Muscle layer of colon (tissue), 2 donors: ENCODE measurements around the gene NUDT3.

Experiments
- H3K27ac ChIP-seq: one replicate; pipeline ENCODE4 v1.7.0; 2013; ENCODE audit warnings: low read depth, mild to moderate bottlenecking, low read length, moderate library complexity
- H3K27me3 ChIP-seq, 2 donors: one replicate each; pipeline ENCODE4 v1.7.0; 2013; ENCODE audit warnings: low read length in 2 of 2, mild to moderate bottlenecking in 2 of 2; ENCODE audit not compliant: insufficient read depth in 2 of 2, control insufficient read depth in 1 of 2
- H3K36me3 ChIP-seq: one replicate; pipeline ENCODE4 v1.7.0; 2013; ENCODE audit warnings: mild to moderate bottlenecking, low read length; ENCODE audit not compliant: insufficient read depth
- H3K4me1 ChIP-seq: one replicate; pipeline ENCODE4 v1.7.0; 2013; ENCODE audit warnings: mild to moderate bottlenecking, low read length; ENCODE audit not compliant: insufficient read depth
- H3K4me3 ChIP-seq, 2 donors: one replicate each; pipeline ENCODE4 v1.7.0; 2013; ENCODE audit warnings: low read length in 2 of 2, low read depth in 1 of 2, mild to moderate bottlenecking in 1 of 2, moderate library complexity in 1 of 2
- H3K9ac ChIP-seq: one replicate; pipeline ENCODE4 v1.7.0; 2013; ENCODE audit warnings: low read length
- H3K9me3 ChIP-seq: one replicate; pipeline ENCODE4 v1.7.0; 2013; ENCODE audit warnings: mild to moderate bottlenecking, low read length
- donor health status: abdominal sarcoma.
- donor health status: Adenocarcinoma of cecum.

The NUDT3 gene

DNA sequence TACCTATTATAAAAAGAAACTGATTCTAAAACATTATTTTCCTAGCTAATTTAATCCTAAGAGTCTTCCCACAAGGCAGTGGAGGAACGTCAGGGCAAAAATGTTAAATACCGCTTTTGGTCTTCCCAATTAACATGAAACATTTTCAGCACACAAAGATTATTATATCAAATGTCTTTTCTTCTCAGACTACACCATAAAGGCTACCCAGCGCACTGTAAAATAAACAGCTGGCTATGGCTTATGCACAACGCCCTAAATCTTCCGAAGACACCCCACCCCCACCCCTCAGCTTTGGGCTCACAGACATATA, 1.0 kb downstream of the NUDT3 start:
- Histone ChIP-seq H3K4me1 (peaks cover 37% of the 10 kb centered on the region), H3K9me3 (no peaks in the 10 kb centered on the region)

DNA sequence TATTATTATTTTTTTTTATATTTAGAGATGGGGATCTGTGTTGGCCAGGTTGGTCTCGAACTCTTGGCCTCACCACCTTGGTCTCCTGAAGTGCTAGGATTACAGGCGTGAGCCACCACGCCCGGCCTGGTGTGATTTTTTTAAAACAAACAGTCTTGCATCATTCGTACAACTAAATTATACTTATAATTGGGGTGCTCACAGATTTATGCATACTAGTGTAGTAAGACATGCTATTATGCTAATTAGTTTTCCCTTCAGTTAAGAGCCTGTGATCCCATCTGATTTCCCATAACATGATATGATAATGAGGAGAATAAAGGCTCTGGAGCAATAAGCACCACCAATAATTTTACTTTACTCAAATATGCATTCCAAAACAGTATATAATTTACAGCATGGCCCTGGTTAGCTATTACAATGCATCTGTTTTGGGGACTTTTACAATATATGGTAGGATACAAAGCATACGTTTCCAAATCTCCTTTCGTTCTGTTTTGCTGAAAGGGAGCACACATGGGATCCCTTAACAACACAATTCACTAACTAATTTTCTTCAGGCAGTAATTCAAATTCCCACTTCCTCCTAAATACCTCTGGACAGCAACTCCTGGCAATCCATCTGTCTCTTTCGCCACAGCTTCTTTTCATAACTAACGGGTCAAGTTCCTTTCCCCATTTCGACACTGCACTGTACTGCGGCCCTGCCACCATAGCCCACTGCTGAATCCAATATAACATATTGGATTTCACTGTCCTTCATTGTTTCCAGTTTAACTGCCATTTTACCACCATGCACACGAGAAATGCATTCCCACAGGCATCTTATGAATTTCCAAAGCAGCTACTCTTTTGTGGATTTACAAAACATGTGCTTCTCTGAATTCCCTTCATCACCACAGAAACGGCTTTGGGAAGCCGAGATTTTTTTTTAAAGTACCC, 1.7 kb downstream of the NUDT3 start:
- Histone ChIP-seq H3K27me3 (no peaks in the 10 kb centered on the region), H3K27ac (peak overlapping the region; percentile 89), H3K4me3 (peak overlapping the region; percentile 65 to 92), H3K4me1 (peaks cover 43% of the 10 kb centered on the region), H3K36me3 (no peaks in the 10 kb centered on the region), H3K9ac (peak overlapping the region; percentile 25), H3K9me3 (no peaks in the 10 kb centered on the region)

More for the DNA sequence above, 1.0 kb downstream of the NUDT3 start:
- H3K36me3 ChIP-seq, result no peaks in the 10 kb centered on the region
- H3K27me3 ChIP-seq, result no peaks in the 10 kb centered on the region
- peak overlapping the region; percentile 89 for H3K27ac ChIP-seq
- H3K4me3 ChIP-seq, result peak overlapping the region; percentile 65 to 92
- H3K9ac ChIP-seq, result peak overlapping the region; percentile 25

DNA sequence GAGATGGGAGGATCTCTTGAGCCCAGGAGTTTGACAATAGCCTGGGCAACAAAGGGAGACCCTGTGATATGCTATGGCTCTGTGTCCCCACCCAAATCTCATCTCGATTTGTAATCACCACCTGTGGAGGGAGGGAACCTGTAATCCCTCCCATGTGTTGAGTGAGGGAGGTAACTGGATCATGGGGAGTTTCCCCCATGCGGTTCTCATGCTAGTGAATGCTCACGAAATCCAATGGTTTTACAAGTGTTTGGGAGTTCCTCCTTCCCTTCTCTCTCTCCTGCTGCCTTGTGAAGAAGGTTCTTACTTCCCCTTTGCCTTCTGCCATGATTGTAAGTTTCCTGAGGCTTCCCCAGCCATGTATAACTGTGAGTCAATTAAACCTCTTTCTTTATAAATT, 3.4 kb downstream of the NUDT3 start:
- Histone ChIP-seq H3K27ac (no peak overlapping the region), H3K4me1 (peaks cover 51% of the 10 kb centered on the region), H3K36me3 (no peaks in the 10 kb centered on the region)

GRCh38 chr6:34388421-34388820, 4.0 kb downstream of the NUDT3 start:
- no peak overlapping the region for H3K9ac ChIP-seq
- H3K36me3 ChIP-seq, result no peaks in the 10 kb centered on the region
- H3K4me3 ChIP-seq, result no peak overlapping the region
- no peaks in the 10 kb centered on the region for H3K9me3 ChIP-seq
- H3K27me3 ChIP-seq, result no peaks in the 10 kb centered on the region
- H3K4me1 ChIP-seq, result peaks cover 52% of the 10 kb centered on the region
- no peak overlapping the region for H3K27ac ChIP-seq

More for the DNA sequence above, 3.4 kb downstream of the NUDT3 start:
- Histone ChIP-seq H3K9me3 (no peaks in the 10 kb centered on the region), H3K4me3 (no peak overlapping the region), H3K9ac (no peak overlapping the region), H3K27me3 (no peaks in the 10 kb centered on the region)

DNA sequence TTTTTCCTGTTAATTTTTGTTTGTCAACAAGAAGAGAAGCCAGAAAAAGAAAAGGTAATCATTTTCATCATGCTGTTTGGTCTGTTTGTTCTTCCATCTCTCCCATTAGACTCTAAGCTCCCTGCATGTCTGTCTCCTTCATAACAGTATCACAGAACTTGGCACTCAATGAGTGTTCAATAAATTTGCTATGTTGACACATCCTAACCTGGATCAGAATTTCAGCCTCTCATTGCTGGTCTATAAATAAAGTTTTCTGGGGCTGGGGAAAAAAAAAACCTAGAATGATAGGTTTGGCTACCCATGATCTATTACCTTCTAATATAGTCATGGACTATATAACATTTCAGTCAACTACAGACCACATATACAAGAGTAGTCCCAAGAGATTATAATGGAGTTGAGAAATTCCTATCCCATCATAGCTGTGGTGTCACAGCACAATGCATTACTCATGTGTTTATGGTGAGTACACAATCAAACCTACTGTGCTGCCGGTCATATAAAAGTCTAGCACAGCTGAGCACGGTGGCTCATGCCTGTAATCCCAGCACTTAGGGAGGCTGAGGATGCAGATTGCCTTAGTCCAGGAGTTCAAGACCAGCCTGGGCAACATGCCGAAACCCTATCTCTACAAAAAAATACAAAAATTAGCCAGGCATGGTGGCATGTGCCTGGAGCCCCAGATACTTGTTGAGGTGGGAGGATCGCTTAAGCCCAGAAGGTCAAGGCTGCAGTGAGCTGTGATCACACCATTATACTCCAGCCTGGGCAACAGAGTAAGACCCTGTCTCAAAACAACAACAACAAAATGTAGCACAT, 5.9 kb downstream of the NUDT3 start:
- H3K27me3 ChIP-seq, result no peaks in the 10 kb centered on the region
- H3K36me3 ChIP-seq, result no peaks in the 10 kb centered on the region
- H3K27ac ChIP-seq, result no peak overlapping the region
- peaks cover 52% of the 10 kb centered on the region for H3K4me1 ChIP-seq
- H3K4me3 ChIP-seq, result no peak overlapping the region
- no peak overlapping the region for H3K9ac ChIP-seq
- no peaks in the 10 kb centered on the region for H3K9me3 ChIP-seq

DNA sequence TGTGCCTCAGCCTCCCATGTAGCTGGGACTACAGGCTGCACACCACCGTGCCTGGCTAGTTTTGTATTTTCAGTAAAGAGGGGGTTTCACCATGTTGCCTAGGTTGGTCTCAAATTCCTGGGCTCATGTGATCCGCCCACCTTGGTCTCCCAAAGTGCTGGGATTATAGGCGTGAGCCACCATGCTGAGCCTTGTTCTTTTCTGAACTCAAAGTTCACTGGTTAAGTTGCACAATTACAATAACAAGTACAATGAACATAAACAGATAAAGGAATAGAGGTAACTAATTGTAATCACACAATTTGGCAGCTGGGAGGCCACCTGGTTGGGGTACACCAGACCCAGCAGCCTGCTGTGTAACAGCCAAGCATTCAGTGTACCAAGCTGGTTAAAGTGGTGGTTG, 6.7 kb downstream of the NUDT3 start:
- no peak overlapping the region for H3K9ac ChIP-seq

DNA sequence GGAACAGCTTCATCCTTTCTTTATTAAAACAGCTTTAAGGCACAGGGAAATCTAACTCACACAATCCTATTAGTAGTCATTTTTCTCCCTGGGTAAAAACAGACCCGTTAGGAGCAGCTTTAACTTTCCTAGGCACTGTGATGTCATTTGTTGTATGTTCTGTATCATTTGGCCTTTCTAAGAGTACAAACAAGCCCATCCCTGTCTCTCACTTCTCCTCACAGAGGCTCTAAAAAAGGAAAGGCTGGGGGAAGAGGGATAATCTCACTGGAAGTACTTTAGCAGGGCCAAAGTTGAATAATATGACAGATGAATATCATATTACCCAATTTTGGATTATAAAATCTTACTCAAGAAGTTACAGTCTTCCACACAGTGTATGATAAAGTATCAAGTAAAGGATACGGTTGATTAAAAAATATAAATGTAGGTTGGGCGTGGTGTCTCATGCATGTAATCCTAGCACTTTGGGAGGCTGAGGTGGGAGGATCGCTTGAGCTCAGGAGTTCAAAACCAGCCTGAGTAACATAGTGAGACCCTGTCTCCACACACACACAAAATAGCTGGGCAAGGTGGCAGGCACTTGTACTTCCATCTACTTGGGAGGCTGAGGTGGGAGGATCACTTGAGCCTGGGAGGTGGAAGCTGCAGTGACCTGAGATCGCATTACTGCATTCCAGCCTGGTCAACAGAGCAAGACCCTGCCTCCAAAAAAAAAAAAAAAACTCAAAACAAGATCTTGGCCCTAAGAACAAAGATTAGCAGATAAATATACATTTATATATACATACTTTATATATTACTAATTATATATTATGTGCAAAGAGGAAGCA, 7.9 kb downstream of the NUDT3 start:
- Histone ChIP-seq H3K4me1 (peaks cover 48% of the 10 kb centered on the region), H3K4me3 (no peak overlapping the region), H3K9ac (no peak overlapping the region), H3K9me3 (no peaks in the 10 kb centered on the region), H3K27me3 (no peaks in the 10 kb centered on the region), H3K36me3 (no peaks in the 10 kb centered on the region), H3K27ac (no peak overlapping the region)

More for the DNA sequence above, 6.7 kb downstream of the NUDT3 start:
- Histone ChIP-seq H3K27ac (no peak overlapping the region), H3K9me3 (no peaks in the 10 kb centered on the region), H3K4me3 (no peak overlapping the region), H3K27me3 (no peaks in the 10 kb centered on the region), H3K36me3 (no peaks in the 10 kb centered on the region), H3K4me1 (peaks cover 52% of the 10 kb centered on the region)

GRCh38 chr6:34383656-34384320, 8.7 kb downstream of the NUDT3 start:
- Histone ChIP-seq H3K27me3 (no peaks in the 10 kb centered on the region), H3K4me1 (peaks cover 43% of the 10 kb centered on the region), H3K9ac (no peak overlapping the region), H3K9me3 (no peaks in the 10 kb centered on the region), H3K4me3 (no peak overlapping the region), H3K27ac (peak overlapping the region; percentile 13), H3K36me3 (no peaks in the 10 kb centered on the region)

GRCh38 chr6:34383161-34383631, 9.3 kb downstream of the NUDT3 start:
- peaks cover 37% of the 10 kb centered on the region for H3K4me1 ChIP-seq

DNA sequence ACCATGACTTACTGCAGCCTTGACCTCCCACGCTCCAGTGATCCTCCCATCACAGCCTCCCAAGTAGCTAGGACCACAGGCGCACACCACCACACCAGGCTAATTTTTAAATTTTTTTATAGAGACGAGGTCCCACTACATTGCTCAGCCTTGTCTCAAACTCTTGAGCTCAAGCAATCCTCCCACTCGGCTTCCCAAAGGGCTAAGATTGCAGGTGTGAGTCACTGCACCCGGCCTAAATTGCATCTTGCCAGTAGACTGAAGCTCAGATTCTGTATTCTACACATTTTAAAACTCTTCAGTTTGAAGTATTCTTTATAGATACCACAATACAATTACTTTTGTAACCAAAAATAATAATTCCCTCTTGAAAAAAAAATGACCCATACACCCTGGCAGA, 11.4 kb downstream of the NUDT3 start:
- Histone ChIP-seq H3K9ac (no peak overlapping the region), H3K36me3 (no peaks in the 10 kb centered on the region), H3K27me3 (no peaks in the 10 kb centered on the region), H3K4me3 (no peak overlapping the region), H3K27ac (no peak overlapping the region), H3K4me1 (peaks cover 23% of the 10 kb centered on the region), H3K9me3 (no peaks in the 10 kb centered on the region)

More at GRCh38 chr6:34383161-34383631, 9.3 kb downstream of the NUDT3 start:
- H3K9me3 ChIP-seq, result no peaks in the 10 kb centered on the region
- H3K27ac ChIP-seq, result no peak overlapping the region
- H3K27me3 ChIP-seq, result no peaks in the 10 kb centered on the region
- no peak overlapping the region for H3K9ac ChIP-seq
- no peaks in the 10 kb centered on the region for H3K36me3 ChIP-seq
- H3K4me3 ChIP-seq, result no peak overlapping the region
